GM21825 (cell line): ENCODE data around the gene CDH5.

Source experiments
- ATAC-seq: cut with Tn5 transposase; IDR thresholded peaks from one replicate; pipeline ENCODE4 v1.9.1; 2021; ENCODE audit warnings: mild to moderate bottlenecking, moderate library complexity; ENCODE audit not compliant: unreplicated experiment

Gene CDH5

DNA sequence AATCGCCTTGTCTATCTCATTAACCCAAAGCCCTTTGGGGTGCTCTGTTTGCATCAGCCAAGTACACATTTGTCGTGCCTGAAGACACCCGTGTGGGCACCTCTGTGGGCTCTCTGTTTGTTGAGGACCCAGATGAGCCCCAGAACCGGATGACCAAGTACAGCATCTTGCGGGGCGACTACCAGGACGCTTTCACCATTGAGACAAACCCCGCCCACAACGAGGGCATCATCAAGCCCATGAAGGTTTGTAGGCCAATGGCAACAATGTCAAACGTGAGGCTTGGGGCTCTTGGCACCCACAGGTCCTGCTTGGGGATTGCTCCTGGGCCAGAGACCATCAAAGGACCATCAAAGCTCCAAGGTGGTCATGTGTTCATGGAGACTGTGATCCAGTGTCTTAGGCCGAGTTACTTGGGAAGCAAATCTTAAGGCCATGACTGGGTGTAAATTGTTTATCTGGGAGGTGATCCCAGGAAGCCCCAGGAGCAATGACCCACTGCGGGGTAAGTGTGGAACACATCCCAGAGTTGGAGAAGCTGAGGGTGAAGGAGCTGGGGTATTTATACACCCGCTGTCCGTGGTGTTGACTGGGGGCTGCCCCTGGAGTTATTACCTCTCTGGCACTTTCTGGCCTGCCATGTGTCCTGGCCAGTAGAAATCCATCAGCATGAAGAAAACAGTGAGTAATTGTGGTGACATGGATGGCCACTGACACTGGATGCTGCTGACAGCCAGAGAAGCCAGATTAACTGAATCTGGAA, 24.0 kb downstream of the CDH5 start:
- no peak for ATAC-seq

DNA sequence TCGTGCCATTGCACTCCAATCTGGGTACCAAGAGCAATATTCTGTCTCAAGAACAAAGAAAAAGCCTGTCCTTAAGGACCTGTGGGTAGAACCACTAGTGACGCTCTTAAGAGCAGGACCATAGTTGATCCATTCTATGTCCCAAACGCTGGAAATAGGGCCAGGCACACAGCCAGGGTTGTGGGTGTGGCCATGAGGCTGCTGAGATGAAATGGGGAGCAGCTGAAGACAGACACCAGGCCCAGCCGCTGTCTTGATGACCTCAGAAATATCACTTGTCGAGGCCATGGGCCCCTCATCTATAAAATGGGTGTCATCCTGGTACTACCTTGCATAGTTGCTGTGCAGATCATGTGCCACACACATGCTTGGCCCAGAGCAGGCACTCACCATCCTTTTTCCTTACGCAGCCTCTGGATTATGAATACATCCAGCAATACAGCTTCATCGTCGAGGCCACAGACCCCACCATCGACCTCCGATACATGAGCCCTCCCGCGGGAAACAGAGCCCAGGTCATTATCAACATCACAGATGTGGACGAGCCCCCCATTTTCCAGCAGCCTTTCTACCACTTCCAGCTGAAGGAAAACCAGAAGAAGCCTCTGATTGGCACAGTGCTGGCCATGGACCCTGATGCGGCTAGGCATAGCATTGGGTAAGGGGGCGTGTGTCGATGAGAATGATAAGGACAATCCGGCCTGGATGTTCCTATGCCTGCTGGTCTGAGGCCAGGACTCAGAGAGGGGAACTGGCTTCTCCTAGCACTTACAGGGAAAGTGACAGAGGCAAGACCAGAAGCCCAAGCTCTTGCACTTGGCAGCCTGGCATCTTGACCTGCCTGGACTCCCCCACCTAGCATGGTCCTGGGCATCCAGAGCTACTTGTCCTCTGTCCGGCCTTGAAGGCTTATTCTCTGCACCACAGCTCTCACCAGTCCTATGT, 25.5 kb downstream of the CDH5 start:
- ATAC-seq: no peak

DNA sequence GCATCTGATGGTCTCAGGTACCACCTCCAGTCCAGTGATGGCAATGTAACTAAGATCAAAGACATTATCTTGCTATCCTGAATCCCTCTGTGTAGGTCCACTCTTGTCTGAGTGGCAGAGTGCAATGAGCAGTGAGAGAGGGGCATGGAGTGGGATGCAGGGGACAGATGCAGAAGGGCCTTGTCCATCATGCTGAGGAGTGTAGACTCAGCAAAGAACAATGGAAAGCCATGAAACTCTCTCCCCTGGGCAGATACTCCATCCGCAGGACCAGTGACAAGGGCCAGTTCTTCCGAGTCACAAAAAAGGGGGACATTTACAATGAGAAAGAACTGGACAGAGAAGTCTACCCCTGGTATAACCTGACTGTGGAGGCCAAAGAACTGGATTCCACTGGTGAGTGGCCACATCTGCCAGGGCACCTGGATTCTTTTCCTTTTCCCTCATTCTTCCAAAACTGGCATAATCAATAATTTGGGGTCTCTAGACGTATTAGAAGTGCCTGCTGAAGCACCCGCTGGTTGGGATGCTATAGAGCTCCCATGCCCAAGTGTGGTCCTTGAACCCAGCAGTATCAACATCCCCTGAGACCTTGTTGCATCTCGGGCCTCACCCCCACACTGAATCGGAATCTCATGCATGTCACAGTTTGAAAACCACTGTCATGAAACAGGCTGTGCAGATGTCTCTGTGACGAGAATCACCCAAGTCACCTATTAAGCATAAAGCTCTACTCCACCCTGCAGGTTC, 29.5 kb downstream of the CDH5 start:
- no peak for ATAC-seq

DNA sequence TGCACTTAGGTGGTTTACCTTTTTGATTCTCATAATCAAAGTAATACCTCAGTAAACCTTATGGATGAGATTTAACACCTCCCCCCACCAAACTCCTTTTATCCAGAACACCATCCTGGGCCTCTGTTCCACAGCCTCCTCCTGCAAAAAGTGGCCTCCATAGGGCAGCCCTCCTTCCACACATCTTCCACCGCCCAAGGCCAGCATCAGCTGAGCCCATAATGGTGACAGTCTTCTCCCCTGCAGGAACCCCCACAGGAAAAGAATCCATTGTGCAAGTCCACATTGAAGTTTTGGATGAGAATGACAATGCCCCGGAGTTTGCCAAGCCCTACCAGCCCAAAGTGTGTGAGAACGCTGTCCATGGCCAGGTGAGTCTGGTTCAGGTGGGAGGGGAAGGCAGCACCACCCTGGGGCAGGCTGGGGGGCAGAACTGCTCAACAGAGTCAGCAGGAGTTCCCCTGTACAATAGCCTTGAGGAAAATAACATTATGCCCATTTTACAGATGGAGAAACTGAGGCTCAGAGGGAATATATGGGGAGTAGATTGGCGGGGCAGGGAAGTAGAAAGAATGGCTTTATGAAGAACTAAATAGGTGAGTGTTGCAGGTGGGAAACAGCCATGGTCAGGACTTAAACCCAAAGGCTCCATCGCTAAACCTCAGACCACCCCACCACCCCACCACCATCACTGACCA, 31.4 kb downstream of the CDH5 start:
- no peak for ATAC-seq

DNA sequence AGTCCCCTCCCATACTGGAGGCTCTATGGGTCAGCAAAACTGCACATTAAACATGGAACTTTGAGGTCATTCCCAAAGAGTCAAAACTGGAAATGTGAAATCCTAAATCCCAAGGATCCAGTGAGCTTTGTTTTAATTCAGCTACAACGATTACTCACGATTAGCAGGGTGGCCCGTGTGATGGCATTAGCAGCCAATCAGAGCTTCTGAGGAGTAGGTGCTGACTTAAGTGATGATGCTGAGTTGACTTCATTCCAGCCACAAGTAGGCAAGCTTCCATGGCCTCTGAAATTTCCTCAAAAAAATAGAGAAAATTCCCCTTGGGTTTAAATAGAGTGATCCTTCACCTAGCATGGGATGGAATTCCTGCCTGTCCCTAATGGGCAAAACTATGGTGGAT, 32.5 kb downstream of the CDH5 start:
- no peak for ATAC-seq

DNA sequence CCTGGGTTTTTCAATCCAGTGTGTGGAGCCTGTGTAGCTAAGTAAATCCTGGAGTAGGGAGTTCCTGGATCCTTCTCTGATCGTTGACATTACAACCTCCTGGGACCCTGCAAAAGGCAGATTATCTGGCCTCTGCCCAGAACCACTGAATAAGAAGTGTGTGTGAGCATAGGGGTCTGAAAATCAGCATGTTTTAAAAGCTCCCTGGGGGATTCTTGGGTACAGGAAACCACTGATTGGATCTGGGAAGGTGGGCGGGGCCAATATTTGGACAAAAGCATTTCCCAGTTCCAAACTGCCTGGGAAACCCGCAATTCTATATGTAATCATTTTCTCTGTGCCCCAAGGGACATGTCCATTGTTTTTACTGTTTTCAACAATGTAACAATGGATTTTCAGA, 33.4 kb downstream of the CDH5 start:
- ATAC-seq: no peak

DNA sequence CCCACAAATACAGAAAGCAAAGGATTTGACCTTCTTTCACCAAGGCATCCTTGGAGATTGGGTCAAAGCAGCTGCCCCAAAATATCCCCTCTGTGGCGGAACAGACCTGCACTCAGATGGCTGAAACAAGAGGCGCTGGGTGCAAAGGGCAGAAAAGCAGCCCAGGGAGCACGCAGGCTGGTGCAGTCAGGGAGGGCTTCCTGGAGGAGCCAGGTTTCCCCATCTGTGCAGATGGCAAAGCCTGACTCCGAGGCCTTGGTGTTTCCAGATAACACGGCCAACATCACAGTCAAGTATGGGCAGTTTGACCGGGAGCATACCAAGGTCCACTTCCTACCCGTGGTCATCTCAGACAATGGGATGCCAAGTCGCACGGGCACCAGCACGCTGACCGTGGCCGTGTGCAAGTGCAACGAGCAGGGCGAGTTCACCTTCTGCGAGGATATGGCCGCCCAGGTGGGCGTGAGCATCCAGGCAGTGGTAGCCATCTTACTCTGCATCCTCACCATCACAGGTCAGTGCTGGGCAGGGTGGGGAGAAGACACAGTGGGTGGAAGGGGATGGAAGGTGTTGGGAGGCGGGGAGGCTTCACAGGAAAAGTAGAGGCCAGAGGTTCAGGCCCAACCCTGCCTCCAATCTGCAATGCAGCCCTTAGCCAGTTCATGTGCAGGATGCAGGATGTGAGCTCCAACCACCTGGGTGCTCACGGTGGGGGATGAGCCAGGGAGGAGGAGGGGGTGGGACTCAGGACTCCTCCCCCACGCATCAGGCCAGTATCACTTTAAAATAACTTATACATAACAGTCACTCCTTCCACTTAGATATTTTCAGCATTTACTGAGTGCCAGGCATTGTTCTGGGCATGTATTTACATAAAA, 34.3 kb downstream of the CDH5 start:
- ATAC-seq: no peak

DNA sequence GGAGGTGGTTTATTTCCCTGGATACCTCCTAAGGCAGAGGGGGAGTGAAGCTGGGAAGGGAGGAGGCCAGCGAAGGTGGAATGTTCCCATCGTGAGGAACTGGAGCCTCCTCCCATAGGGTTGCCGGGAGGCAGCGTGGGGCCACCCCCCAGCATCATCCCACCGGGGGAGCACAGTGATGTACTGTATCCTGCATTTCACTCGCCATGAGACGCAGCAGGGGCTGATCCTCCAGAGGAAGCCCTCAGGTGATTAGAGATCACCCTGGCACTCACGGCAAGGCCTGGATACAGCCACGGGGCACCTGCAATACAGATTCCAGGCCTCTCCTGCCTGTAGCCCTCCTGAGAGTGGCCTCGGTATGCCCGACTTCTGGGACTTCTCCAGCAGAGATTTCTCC, 35.1 kb downstream of the CDH5 start:
- ATAC-seq: no peak

DNA sequence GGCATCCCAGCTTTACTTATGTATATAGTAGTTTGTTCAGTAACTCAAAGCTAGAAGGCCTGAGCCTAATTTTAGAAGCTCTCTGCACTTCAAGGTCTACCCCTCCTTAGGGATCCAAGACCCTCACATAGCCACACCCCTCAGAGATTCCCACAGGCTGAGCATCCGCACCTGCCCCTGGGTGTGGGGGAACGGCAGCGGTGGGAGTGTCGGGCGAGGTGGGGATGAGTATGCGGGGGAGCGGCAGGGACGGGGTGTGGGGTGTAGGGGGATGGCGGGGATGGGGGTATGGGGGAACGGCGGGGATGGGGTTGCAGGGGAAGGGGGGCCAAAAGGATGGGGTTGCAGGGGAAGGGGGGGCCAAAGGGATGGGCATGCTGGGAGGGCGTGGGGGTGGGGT, 35.7 kb downstream of the CDH5 start:
- ATAC-seq: no peak

DNA sequence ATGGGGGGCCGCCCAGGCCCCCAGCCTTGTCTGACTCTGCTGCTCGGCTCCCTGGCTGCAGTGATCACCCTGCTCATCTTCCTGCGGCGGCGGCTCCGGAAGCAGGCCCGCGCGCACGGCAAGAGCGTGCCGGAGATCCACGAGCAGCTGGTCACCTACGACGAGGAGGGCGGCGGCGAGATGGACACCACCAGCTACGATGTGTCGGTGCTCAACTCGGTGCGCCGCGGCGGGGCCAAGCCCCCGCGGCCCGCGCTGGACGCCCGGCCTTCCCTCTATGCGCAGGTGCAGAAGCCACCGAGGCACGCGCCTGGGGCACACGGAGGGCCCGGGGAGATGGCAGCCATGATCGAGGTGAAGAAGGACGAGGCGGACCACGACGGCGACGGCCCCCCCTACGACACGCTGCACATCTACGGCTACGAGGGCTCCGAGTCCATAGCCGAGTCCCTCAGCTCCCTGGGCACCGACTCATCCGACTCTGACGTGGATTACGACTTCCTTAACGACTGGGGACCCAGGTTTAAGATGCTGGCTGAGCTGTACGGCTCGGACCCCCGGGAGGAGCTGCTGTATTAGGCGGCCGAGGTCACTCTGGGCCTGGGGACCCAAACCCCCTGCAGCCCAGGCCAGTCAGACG, 36.2 kb downstream of the CDH5 start:
- ATAC-seq: no peak

DNA sequence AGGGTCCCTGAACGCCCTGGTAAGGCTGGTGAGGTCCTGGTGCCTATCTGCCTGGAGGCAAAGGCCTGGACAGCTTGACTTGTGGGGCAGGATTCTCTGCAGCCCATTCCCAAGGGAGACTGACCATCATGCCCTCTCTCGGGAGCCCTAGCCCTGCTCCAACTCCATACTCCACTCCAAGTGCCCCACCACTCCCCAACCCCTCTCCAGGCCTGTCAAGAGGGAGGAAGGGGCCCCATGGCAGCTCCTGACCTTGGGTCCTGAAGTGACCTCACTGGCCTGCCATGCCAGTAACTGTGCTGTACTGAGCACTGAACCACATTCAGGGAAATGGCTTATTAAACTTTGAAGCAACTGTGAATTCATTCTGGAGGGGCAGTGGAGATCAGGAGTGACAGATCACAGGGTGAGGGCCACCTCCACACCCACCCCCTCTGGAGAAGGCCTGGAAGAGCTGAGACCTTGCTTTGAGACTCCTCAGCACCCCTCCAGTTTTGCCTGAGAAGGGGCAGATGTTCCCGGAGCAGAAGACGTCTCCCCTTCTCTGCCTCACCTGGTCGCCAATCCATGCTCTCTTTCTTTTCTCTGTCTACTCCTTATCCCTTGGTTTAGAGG, 37.1 kb downstream of the CDH5 start:
- no peak for ATAC-seq

DNA sequence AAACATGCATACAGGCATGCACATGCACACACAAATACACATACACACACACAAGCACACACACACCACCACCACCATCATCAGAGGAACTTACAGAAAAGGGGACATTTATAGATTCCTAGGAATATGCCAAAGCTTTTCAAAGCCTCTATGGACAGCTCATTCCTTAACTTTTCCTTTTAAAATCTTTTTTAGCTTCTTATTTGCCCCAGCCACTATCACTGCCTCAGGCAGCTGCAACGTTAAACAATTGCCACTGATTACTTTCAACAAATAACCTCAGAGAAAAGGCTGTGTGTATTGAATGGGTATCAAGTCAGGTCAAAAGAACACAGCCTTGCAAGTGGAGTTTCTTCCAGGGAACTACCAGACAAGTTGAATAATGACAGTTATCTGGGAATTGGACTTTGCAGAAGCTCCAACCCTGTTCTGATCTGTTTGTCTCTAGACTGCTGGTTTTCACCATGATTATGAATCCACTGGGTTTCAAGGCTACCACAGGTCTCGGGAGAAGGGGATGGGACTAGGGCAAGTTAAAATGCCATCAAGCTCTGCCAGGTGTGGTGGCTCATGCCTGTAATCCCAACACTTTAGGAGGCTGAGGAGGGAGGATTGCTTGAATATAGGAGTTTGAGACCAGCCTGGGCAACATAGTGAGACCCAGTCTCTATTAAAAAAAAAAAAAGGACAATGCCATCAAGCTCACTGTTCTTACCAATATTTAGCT, 38.7 kb downstream of the CDH5 start:
- ATAC-seq: no peak

DNA sequence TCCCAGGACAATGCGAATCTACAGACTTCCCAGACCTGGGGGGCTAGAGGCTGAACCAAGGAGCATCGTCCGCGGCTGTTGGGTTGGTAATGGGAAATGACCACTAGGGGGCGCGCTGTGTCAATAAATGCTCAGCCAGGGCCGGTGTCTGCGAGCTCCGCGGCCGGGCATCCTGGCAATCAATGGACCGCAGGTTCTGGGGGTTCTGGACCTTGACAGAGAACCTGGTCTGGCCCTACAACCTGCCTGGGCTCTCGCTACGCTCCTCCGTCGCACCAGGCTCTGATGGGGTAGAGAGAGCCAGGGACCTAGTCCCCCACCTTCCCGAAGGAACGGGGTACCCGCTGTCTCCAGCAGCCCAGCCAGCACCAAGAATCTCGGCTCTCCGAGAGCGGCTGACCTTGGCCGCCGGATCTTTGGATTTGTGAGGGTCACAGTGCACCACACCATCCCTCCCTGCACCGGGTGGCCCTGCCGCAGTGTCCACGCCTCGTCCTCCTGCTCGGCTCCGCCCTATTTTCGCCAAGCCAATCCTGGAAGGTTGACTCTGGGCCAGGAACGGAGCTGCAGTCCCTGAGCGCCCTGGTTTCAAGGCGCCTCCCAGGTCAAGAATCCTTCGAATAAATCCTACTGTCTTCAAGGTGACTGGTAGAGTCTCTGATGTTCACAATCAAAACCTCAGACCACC, 40.2 kb downstream of the CDH5 start:
- ATAC-seq: peak; percentile 63

DNA sequence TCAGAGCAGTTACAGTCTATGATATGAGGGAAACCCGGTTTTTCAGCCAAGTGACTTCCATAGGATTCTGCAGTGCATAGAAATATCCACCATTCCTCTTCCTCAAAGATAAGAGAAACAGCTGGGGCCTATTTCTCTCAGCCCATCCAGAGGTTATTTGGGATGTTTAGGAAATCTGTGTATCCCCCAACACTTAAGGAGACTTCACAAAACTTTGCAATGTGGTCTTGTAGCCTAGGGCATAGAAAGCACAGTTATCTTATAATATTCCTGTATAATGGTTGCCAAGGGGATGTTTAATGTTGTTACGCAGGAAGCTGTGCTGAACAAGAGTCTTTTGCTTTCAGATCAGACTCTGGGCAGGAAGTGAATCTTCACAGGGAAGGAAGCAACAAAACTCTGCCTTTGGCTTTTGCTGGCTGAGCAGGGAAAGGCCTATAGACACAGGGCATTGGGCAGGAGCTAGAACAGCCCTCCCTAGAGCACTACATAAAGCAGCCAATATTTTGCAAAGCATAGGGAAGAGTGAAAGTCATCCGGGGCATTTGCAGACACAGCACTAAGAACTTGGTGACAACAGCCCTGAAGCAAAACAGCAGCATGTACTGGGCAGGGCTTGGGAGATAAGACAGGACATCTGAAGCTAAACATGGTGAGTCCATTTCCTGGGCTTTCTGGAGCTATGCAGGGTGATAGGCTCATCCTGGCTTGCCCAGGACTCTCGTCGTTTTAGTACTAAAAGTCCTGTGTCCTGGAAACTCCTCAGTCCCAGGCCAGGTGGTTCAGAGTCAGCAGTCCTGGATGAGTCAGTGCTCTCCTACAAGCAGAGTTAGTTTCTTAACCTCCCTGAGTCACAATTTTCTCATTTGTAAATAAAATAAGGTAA, 41.9 kb downstream of the CDH5 start:
- no peak for ATAC-seq

DNA sequence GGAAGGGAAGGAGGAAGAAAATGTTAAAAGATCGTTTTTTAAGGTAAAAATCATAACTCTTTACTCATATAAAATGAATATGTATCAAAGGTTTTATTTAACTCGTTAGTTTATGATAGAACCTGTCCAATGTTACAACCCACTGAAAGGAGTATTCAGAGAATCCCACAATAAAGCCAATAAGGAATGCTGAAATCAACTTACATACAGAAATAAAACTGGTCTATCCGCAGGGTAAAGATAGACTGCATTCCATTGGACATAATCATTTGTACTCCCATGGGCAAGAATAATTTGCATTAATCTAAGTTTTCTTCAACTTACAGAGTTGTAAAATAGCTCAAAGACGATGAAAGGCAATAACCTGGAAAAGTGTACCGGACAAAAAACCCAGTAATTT, 42.7 kb downstream of the CDH5 start:
- ATAC-seq: no peak

DNA sequence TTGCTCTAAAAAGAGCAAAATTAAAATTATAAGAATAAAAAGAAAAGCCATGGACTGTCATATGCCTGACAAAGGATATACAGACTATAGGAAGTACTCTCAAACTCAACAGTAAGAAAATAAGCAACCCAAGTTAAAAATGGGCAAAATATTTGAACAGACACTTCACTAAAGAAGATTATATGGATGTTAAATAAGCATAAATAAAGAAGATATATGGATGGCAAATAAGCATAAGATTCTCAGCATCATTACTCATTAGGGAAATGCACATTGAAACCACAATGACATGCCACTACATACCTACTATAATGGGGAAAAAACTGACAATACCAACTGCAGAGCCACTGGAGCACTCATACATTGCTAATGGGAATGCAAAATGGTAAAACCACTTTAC, 45.7 kb downstream of the CDH5 start:
- ATAC-seq: no peak

DNA sequence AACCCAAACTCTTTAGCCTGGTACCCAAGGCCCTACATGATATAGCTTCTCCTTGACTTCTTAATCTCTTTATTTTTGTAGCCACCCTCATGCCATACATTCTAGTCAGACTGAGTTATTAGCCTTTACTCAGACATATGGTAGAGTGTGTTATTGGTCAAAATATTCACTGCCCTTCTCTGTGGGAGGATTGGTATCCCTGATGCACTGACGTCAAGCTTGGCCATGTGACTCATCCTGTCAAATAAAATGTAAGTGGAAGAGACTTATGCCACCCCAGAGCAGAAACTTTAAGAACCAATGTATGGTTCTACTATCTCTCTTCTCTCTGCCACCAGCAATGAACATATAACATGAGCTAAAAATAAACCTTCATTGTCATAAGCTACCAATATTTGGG, 48.4 kb downstream of the CDH5 start:
- ATAC-seq: no peak
